Upper lobe of left lung (tissue), 6 donors: ENCODE data around the gene IFI6. TPM values are rescaled to one million over a fixed set of nuclear protein-coding genes. Genes with fewer than 3 reads are reported as not detected.

Experiments used
- ATAC-seq, 2 donors: fragments of 200-7000 bp; cut with Tn5 transposase; one replicate each; pipeline ENCODE4 v1.9.1; 2022; ENCODE audit warnings: mild to moderate bottlenecking in 2 of 2, moderate library complexity in 2 of 2; ENCODE audit not compliant: low FRiP score in 2 of 2
- DNase-seq, 2 donors: peaks; one replicate each; pipeline ENCODE4 v3.0.0-alpha.2; 2019 to 2020
- H3K27ac ChIP-seq, 4 donors: fragments of 200-600 bp; sonication (generic); one replicate each; pipeline ENCODE4 v1.5.1; 2016 to 2019
- H3K27me3 ChIP-seq, 4 donors: fragments of 200-600 bp; sonication (generic); one replicate each; pipeline ENCODE4 v1.5.1; 2017 to 2019
- H3K36me3 ChIP-seq, 4 donors: fragments of 200-600 bp; sonication (generic); one replicate each; pipeline ENCODE4 v1.5.1; 2016 to 2019
- H3K4me1 ChIP-seq, 4 donors: fragments of 200-600 bp; sonication (generic); one replicate each; pipeline ENCODE4 v1.5.1; 2018 to 2019
- H3K4me3 ChIP-seq, 4 donors: fragments of 200-600 bp; sonication (generic); one replicate each; pipeline ENCODE4 v1.5.1; 2017 to 2019; ENCODE audit warnings: mild to moderate bottlenecking in 2 of 4, moderate library complexity in 1 of 4
- H3K9me3 ChIP-seq, 4 donors: fragments of 200-600 bp; sonication (generic); one replicate each; pipeline ENCODE4 v1.5.1; 2018 to 2019
- EP300 ChIP-seq, 4 donors: sonication (generic); formaldehyde crosslinking; IDR thresholded peaks; one replicate each; pipeline ENCODE4 v1.5.1; 2017; ENCODE audit warnings: antibody characterized with exemption in 4 of 4, control low read depth in 2 of 4
- POLR2A ChIP-seq, 4 donors: fragments of 450-650 bp; IDR thresholded peaks; one replicate each; pipeline ENCODE4 v1.5.1; 2016 to 2017; ENCODE audit warnings: antibody characterized with exemption in 4 of 4, mild to moderate bottlenecking in 2 of 4
- POLR2AphosphoS5 ChIP-seq, 2 donors: sonication (generic); formaldehyde crosslinking; IDR thresholded peaks; one replicate each; pipeline ENCODE4 v1.5.1; 2017; ENCODE audit warnings: antibody characterized with exemption in 2 of 2
- WGBS, 2 donors: methylation state at CpG; one replicate each; pipeline ENCODE4 v1.1.5; 2017 to 2018; 5-methylcytosine and 5-hydroxymethylcytosine counted together
- total RNA-seq, 6 donors: library from RNA; depleted of rRNA in 4 of 6; stranded (reverse); fragments of >200 nt in 4 of 6; gene quantifications; one replicate each; pipeline versions ENCODE4 v1.1.0 to v1.2.1, GENCODE V29; 2016 to 2021
- TF ChIP-seq, protein P1 (sequence below), 6 experiments: fragments of 450-650 bp in 4 of 6; fragments of 200-600 bp in 2 of 6; sonication (generic) in 2 of 6; IDR thresholded peaks; one replicate each; pipeline ENCODE4 v1.5.1; 2016 to 2019; ENCODE audit warnings: antibody characterized with exemption in 6 of 6
- donor health status: DM: no; HTN: no; CAD: no; lungs with moderate emphysema.
- donor health status: DM: no; HTN: yes; CAD: no; lungs with severe emphysema.

Gene IFI6, protein sequence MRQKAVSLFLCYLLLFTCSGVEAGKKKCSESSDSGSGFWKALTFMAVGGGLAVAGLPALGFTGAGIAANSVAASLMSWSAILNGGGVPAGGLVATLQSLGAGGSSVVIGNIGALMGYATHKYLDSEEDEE
- 100 to 1,000 TPM in 5 of 6 donors, 10 to 100 TPM in 1; 43.0 to 436 (median 277) TPM for total RNA-seq

DNA sequence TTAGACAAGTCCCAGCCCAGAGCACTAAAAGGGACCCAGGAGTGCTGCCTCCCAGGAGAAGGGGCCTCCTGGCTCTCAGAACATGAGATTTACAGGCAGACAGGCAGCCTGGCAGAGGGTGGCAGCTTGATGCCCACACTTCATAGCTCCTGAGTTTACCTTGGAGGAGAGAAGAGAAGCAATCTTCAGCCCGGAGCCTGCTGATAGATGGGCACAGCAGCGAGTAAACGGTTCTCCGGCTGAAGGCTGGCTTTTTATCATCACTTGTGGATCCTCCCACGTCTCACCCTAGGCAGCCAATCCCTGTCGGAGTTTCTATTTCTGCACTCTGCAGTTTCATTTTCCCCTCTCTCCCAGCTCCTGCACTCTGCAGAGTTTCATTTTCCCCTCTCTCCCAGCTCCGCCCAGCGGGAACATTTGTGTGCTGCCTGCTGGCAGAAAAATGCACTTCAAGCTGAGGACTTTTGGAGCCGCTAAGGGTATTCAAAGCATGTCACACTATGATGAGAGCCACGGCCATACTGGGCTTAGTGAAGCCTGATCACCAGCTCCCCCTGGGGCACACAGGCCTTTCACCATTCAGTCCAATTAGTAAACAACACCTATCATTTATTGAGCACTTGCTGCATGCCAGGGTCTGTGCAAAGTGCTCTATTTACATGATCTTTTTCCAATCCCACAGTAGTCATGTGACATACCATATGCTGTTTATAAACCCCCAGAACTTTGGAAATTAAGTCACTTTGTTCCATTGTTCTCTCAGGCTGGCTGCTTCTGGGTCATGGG lies at the start of gene IFI6:
Gene IFI6 (minus strand): TSS at position 229 of the 786 bp plus-strand sequence. CDS start 2,878 bp downstream, outside the sequence.
- WGBS, 2 donors: 2 to 3% methylated on average over 10 of the region's 10 CpGs
- no peaks in the 10 kb centered on the region for H3K9me3 ChIP-seq
- peaks cover 30 to 39% (median 37%) of the 10 kb centered on the region in 4 donors for H3K4me1 ChIP-seq
- H3K27me3 ChIP-seq: no peaks in the 10 kb centered on the region
- DNase-seq (peak in 1 of 2 donors; percentile 93), ATAC-seq (peak; percentile 97 to 98)
- TF ChIP-seq EP300 (IDR thresholded peaks at IDR 0.05): peak in 1 of 4 donors; percentile 41
- TF ChIP-seq, protein P1, sequence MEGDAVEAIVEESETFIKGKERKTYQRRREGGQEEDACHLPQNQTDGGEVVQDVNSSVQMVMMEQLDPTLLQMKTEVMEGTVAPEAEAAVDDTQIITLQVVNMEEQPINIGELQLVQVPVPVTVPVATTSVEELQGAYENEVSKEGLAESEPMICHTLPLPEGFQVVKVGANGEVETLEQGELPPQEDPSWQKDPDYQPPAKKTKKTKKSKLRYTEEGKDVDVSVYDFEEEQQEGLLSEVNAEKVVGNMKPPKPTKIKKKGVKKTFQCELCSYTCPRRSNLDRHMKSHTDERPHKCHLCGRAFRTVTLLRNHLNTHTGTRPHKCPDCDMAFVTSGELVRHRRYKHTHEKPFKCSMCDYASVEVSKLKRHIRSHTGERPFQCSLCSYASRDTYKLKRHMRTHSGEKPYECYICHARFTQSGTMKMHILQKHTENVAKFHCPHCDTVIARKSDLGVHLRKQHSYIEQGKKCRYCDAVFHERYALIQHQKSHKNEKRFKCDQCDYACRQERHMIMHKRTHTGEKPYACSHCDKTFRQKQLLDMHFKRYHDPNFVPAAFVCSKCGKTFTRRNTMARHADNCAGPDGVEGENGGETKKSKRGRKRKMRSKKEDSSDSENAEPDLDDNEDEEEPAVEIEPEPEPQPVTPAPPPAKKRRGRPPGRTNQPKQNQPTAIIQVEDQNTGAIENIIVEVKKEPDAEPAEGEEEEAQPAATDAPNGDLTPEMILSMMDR (IDR thresholded peaks at IDR 0.05): peak; percentile 29 to 64 (median 54)
- peak in 3 of 4 donors; percentile 27 to 80 (median 73) for TF ChIP-seq POLR2A (IDR thresholded peaks at IDR 0.05)
- TF ChIP-seq POLR2AphosphoS5 (IDR thresholded peaks at IDR 0.05): peak; percentile 52 to 94
- H3K4me3 ChIP-seq: peak within 1 kb of the TSS in 3 of 4 donors; percentile 51 to 62 (median 56)
- peak within 1 kb of the TSS; percentile 78 to 89 (median 78) for H3K27ac ChIP-seq
- H3K36me3 ChIP-seq: peaks cover 0 to 7% (median 0%) of the 10 kb centered on the region in 4 donors

DNA sequence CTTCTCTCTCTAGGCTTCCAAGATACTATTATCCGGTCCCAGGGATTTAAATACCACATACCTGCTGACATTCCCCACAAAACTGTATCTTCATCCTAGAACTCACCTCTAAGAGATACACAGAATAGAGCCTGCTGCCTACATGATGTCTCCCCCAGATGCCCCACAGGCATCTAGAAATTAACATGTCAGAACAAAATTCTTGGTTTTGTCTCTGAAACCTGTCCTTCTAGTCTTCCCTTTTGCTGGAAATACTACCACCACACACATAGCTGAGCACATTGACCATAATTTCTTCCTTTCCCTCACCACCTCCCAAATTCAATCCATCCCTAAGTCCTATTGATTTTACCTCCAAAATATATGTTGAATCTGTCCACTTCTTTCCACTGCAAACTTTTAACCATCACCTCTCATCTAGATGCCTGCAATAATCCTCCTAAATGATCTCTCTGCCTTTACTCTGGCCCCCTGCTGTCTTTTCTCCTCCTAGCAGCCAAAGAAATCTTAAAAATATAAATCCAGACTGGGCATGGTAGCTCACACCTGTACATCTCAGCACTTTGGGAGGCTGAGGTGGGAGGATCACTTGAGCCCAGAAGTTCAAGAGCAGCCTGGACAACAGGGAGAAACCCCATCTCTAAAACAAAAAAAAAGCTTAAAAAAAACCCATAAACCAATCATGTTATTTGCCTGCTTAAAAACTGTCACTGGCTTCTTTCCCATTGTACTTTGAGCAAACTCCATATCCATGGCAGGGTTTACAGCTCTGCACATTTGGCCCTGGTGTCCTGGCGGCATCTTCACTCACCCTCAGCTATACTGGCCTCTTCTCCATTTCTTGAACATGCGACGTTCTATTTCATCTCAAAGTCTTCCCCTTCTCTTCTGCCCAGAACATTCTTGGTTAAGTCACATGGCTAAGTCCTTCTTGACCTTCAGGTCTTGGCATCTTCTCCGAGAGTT lies 47.6 kb upstream of the IFI6 start:
- no peaks in the 10 kb centered on the region for H3K9me3 ChIP-seq
- DNase-seq: no peak
- no peak overlapping the region for H3K4me3 ChIP-seq
- no peaks in the 10 kb centered on the region for H3K4me1 ChIP-seq
- TF ChIP-seq, protein P1 (IDR thresholded peaks at IDR 0.05): no peak
- H3K27ac ChIP-seq: no peak overlapping the region
- H3K27me3 ChIP-seq: no peaks in the 10 kb centered on the region
- ATAC-seq: no peak
- 69 to 76% methylated on average over 5 of the region's 5 CpGs for WGBS, 2 donors
- no peaks in the 10 kb centered on the region for H3K36me3 ChIP-seq

DNA sequence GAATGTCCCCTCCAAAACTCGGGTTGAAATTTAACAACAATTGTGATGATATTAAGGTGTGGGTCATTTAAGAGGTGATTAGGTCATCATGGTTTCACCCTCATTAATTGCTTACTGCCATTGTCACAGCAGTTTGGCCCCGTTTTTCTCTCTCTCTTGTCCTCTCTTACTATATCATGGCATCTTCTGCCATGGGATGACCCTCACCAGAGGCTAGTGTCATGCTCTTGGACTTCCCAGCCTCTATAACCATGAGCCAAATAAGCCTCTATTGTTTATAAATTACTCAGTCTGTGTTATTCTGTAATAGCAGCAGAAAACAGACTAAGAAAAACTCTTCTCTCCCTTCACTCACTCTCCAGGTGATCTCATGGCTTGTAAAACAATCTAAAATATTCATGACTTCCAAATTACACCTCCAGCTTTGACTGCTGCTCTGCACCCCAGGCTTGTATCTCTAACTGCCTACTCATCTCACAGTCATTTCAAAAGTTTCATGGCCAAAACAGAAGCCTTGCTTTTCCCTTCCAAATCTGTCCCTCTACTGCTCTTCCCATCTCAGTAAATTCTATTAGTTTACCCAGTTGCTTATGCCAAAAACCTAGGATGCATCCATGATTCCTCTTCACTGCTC lies 44.4 kb upstream of the IFI6 start:
- Histone ChIP-seq H3K4me1 (no peaks in the 10 kb centered on the region), H3K36me3 (no peaks in the 10 kb centered on the region), H3K4me3 (no peak overlapping the region), H3K27ac (no peak overlapping the region), H3K9me3 (no peaks in the 10 kb centered on the region), H3K27me3 (no peaks in the 10 kb centered on the region)
- TF ChIP-seq POLR2AphosphoS5 (IDR thresholded peaks at IDR 0.05) (no peak), POLR2A (IDR thresholded peaks at IDR 0.05) (no peak), EP300 (IDR thresholded peaks at IDR 0.05) (no peak)
- TF ChIP-seq, protein P1 (IDR thresholded peaks at IDR 0.05): no peak
- ATAC-seq (no peak), DNase-seq (no peak)
- 77 to 79% methylated on average over 2 of the region's 2 CpGs for WGBS, 2 donors

DNA sequence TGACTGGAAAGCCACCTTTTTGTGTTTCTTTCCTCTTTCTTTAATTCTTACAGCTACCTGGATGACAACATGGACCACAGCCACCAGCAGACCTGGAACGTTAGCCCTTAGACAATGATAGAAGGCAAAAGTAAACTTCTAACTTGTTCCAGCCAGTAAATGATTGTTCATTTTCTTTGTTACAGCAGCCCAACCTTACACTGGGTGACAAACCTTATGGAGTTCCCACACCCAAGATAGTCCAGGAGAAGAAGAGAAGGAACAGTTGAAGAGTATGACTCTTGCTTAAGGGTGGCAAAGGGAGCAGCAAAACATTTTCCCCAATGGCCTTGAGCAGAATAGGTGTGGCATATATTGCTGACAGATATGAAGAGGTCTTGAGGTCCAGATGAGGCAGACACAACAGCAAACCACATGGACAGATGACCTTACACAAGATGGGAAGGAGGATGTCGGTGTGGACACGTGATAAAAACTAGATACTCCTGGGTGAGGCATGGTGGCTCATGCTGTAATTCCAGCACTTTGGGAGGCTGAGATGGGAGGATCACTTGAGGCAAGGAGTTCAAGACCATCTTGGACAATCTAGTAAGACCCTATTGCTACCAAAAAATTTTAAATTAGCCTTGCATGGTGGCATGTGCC lies 42.0 kb upstream of the IFI6 start:
- no peaks in the 10 kb centered on the region for H3K4me1 ChIP-seq
- ATAC-seq (peak in 1 of 2 donors; percentile 11), DNase-seq (no peak)
- TF ChIP-seq, protein P1 (IDR thresholded peaks at IDR 0.05): no peak
- TF ChIP-seq POLR2A (IDR thresholded peaks at IDR 0.05): no peak
- TF ChIP-seq POLR2AphosphoS5 (IDR thresholded peaks at IDR 0.05): no peak
- no peak for TF ChIP-seq EP300 (IDR thresholded peaks at IDR 0.05)
- no peaks in the 10 kb centered on the region for H3K9me3 ChIP-seq
- WGBS, 2 donors: 67 to 78% methylated on average over 3 of the region's 3 CpGs
- H3K4me3 ChIP-seq: no peak overlapping the region
- H3K36me3 ChIP-seq: no peaks in the 10 kb centered on the region
- no peak overlapping the region for H3K27ac ChIP-seq
- H3K27me3 ChIP-seq: no peaks in the 10 kb centered on the region
